GM23338 (cell line): ENCODE results near the gene GPR78. TPM values are rescaled to one million over a fixed set of nuclear protein-coding genes. Genes with fewer than 3 reads are reported as not detected.

Experiments
- ATAC-seq: fragments of 200-7000 bp; cut with Tn5 transposase; 3 replicates; pipeline ENCODE4 v1.9.1; 2020
- DNase-seq: peaks from one replicate; pipeline ENCODE4 v3.0.0-alpha.2; 2015; ENCODE audit warnings: low spot score
- H2AFZ ChIP-seq: fragments of 200-600 bp; sonication (generic); 2 replicates; pipeline ENCODE4 v1.8.0; 2016; ENCODE audit warnings: antibody characterized with exemption, mild to moderate bottlenecking, moderate library complexity
- H3F3A ChIP-seq: fragments of 200-600 bp; sonication (generic); replicated peaks from 2 replicates; pipeline ENCODE4 v1.8.0; 2017; ENCODE audit warnings: antibody characterized with exemption, mixed run types, low read depth
- H3K27ac ChIP-seq: fragments of 200-600 bp; sonication (generic); 2 replicates; pipeline ENCODE4 v1.6.1; 2016; ENCODE audit warnings: low read depth
- H3K27me3 ChIP-seq: fragments of 200-600 bp; sonication (generic); 2 replicates; pipeline ENCODE4 v1.8.0; 2016; ENCODE audit warnings: mild to moderate bottlenecking, mixed run types, moderate library complexity; ENCODE audit not compliant: insufficient read depth
- H3K36me3 ChIP-seq: fragments of 200-600 bp; sonication (generic); 2 replicates; pipeline ENCODE4 v1.8.0; 2016; ENCODE audit warnings: mild to moderate bottlenecking; ENCODE audit not compliant: insufficient read depth
- H3K4me1 ChIP-seq: fragments of 200-600 bp; sonication (generic); 2 replicates; pipeline ENCODE4 v1.8.0; 2016; ENCODE audit warnings: mild to moderate bottlenecking, moderate library complexity; ENCODE audit not compliant: insufficient read depth
- H3K4me2 ChIP-seq: fragments of 200-600 bp; sonication (generic); 2 replicates; pipeline ENCODE4 v1.7.1; 2017; ENCODE audit warnings: mixed run types
- H3K4me3 ChIP-seq: fragments of 200-600 bp; sonication (generic); 2 replicates; pipeline ENCODE4 v1.6.1; 2016; ENCODE audit warnings: mixed run types
- H3K79me2 ChIP-seq: fragments of 200-600 bp; sonication (generic); replicated peaks from 2 replicates; pipeline ENCODE4 v1.8.0; 2017; ENCODE audit warnings: mild to moderate bottlenecking; ENCODE audit not compliant: insufficient read depth
- H3K9me2 ChIP-seq: fragments of 200-600 bp; sonication (generic); 2 replicates; pipeline ENCODE4 v1.8.0; 2017; ENCODE audit not compliant: insufficient read depth
- H4K20me1 ChIP-seq: fragments of 200-600 bp; sonication (generic); replicated peaks from 2 replicates; pipeline ENCODE4 v1.8.0; 2017; ENCODE audit warnings: mild to moderate bottlenecking; ENCODE audit not compliant: insufficient read depth
- H3K27ac Mint-ChIP-seq: 2 replicates; pipeline ENCODE4 v1.8.0; 2020; ENCODE audit warnings: inconsistent platforms, mild to moderate bottlenecking, moderate library complexity, mixed read lengths
- H3K27me3 Mint-ChIP-seq: 3 replicates; pipeline ENCODE4 v1.8.0; 2022; ENCODE audit warnings: low read depth, mild to moderate bottlenecking, moderate library complexity, mixed read lengths, inconsistent platforms; ENCODE audit not compliant: insufficient read depth, poor library complexity
- H3K36me3 Mint-ChIP-seq: 3 replicates; pipeline ENCODE4 v1.8.0; 2021; ENCODE audit warnings: low read depth, mild to moderate bottlenecking, inconsistent platforms, moderate library complexity, mixed read lengths
- H3K4me1 Mint-ChIP-seq: 3 replicates; pipeline ENCODE4 v1.8.0; 2020; ENCODE audit warnings: mild to moderate bottlenecking, inconsistent platforms, mixed read lengths
- H3K4me3 Mint-ChIP-seq: 3 replicates; pipeline ENCODE4 v1.8.0; 2021; ENCODE audit warnings: moderate library complexity, mild to moderate bottlenecking, inconsistent platforms, mixed read lengths
- H3K9me3 Mint-ChIP-seq: 3 replicates; pipeline ENCODE4 v1.8.0; 2020; ENCODE audit warnings: moderate library complexity, mild to moderate bottlenecking, inconsistent platforms, mixed read lengths
- CREB1 ChIP-seq: fragments of 250-450 bp; sonication (Bioruptor Pico); IDR thresholded peaks from 2 replicates; pipeline ENCODE4 v1.5.0; 2020; ENCODE audit warnings: low read depth, mild to moderate bottlenecking, moderate library complexity
- CTCF ChIP-seq, 2 experiments: fragments of 200-600 bp in 1 of 2; sonication (generic) in 1 of 2; conservative IDR thresholded peaks; 2 replicates each; pipeline versions ENCODE4 v1.5.1 to v1.6.1; 2016 to 2017; ENCODE audit warnings: antibody characterized with exemption in 2 of 2, low read depth in 2 of 2, mild to moderate bottlenecking in 2 of 2, moderate library complexity in 1 of 2
- ETS1 ChIP-seq: IDR thresholded peaks from 2 replicates; pipeline ENCODE4 v1.6.1; 2016; ENCODE audit warnings: antibody characterized with exemption
- EZH2 ChIP-seq: fragments of 200-600 bp; sonication (generic); IDR thresholded peaks from one replicate; pipeline ENCODE4 v1.8.0; 2017; ENCODE audit warnings: antibody characterized with exemption, mild to moderate bottlenecking, low read depth; ENCODE audit not compliant: unreplicated experiment
- EZH2phosphoT487 ChIP-seq: fragments of 200-600 bp; sonication (generic); IDR thresholded peaks from one replicate; pipeline ENCODE4 v1.8.1; 2018; ENCODE audit warnings: antibody characterized with exemption; ENCODE audit not compliant: unreplicated experiment
- JUNB ChIP-seq: IDR thresholded peaks from one replicate; pipeline ENCODE4 v1.6.1; 2016; ENCODE audit warnings: antibody characterized with exemption; ENCODE audit not compliant: unreplicated experiment
- NANOG ChIP-seq: IDR thresholded peaks from 2 replicates; pipeline ENCODE4 v1.6.1; 2016; ENCODE audit warnings: antibody characterized with exemption, borderline replicate concordance
- POLR2AphosphoS5 ChIP-seq: IDR thresholded peaks from 2 replicates; pipeline ENCODE4 v1.6.1; 2016; ENCODE audit warnings: antibody characterized with exemption, low read depth
- REST ChIP-seq: IDR thresholded peaks from one replicate; pipeline ENCODE4 v1.6.1; 2018; ENCODE audit warnings: antibody characterized with exemption; ENCODE audit not compliant: unreplicated experiment
- STAT1 ChIP-seq: IDR thresholded peaks from one replicate; pipeline ENCODE4 v1.6.1; 2016; ENCODE audit warnings: antibody characterized with exemption; ENCODE audit not compliant: unreplicated experiment
- ZNF114 ChIP-seq: fragments of 250-450 bp; sonication (Bioruptor Pico); IDR thresholded peaks from 2 replicates; pipeline ENCODE4 v1.5.0; 2020; ENCODE audit warnings: mild to moderate bottlenecking, moderate library complexity
- ZNF331 ChIP-seq: fragments of 250-450 bp; sonication (Bioruptor Pico); IDR thresholded peaks from 2 replicates; pipeline ENCODE4 v1.5.0; 2020; ENCODE audit warnings: low read depth, mild to moderate bottlenecking, moderate library complexity
- ZNF462 ChIP-seq: fragments of 250-450 bp; sonication (Bioruptor Pico); IDR thresholded peaks from 2 replicates; pipeline ENCODE4 v1.5.0; 2020; ENCODE audit warnings: mild to moderate bottlenecking, moderate library complexity
- long read RNA-seq: library from polyadenylated mRNA; unstranded; transcript quantifications from one replicate; pipeline ENCODE4 v2.0.0, GENCODE V29; 2020; ENCODE audit not compliant: unreplicated experiment
- polyA plus RNA-seq: library from polyadenylated mRNA; unstranded; fragments of >200 nt; fragmentation: Nextera tagmentation; extraction: Ambion mirVana; gene quantifications from 2 replicates; pipeline ENCODE4 v1.2.1, GENCODE V29; 2016
- total RNA-seq: library from RNA; depleted of rRNA; stranded (reverse); fragments of >200 nt; shearing (Covaris generic); gene quantifications from 2 replicates; pipeline ENCODE4 v1.2.3, GENCODE V29; 2014; rRNA removed

GPR78 gene
- total RNA-seq (2.6 and 2.7 TPM in 2 replicates), polyA plus RNA-seq (0.82 and 0.83 TPM in 2 replicates)
- long read RNA-seq, partial matches to known transcripts, result 0 of 2 reads
- long read RNA-seq, other reads (novel, unspliced or antisense), result 2 of 2 reads

- H3K79me2 ChIP-seq, result no peaks in the 10 kb centered on the region
- TF ChIP-seq CREB1 (CRISPR knock-in tag) (0 out of 2 replicates have a peak, but pooled peaks have one; percentile 29), POLR2AphosphoS5 (no peak), EZH2phosphoT487 (no peak), EZH2 (no peak), ETS1 (no peak), STAT1 (no peak), ZNF462 (CRISPR knock-in tag) (no peak), ZNF114 (CRISPR knock-in tag) (no peak), NANOG (no peak), JUNB (no peak), CTCF (conservative IDR thresholded peaks at IDR 0.05; ENCODE audit: low read depth in 2 of 2) (no peak; a peak in 1 of 4 replicates), ZNF331 (CRISPR knock-in tag) (no peak), REST (peak; percentile 91)
- peak within 1 kb of the TSS; percentile 89 for H3K4me2 ChIP-seq
- peak within 1 kb of the TSS; percentile 69 for H2AFZ ChIP-seq
- DNase-seq (peak; percentile 95), ATAC-seq (peak; percentile 91)
- H3K36me3 Mint-ChIP-seq, result no peaks in the 10 kb centered on the region
- H3K4me3 ChIP-seq, result peak within 1 kb of the TSS; percentile 65
- 0 out of 2 replicates have a peak, but pooled peaks cover 2% of the 10 kb centered on the region for H3F3A ChIP-seq
- H3K27ac Mint-ChIP-seq, result no peak within 1 kb of the TSS
- H3K4me3 Mint-ChIP-seq, result peak within 1 kb of the TSS; percentile 65
- H3K4me1 ChIP-seq, result peaks cover 16% of the 10 kb centered on the region; the same call in 1 of the 2 replicates
- no peaks in the 10 kb centered on the region for H4K20me1 ChIP-seq
- H3K27ac ChIP-seq, result no peak within 1 kb of the TSS
- no peaks in the 10 kb centered on the region for H3K9me3 Mint-ChIP-seq
- H3K27me3 Mint-ChIP-seq, result peaks cover 37% of the 10 kb centered on the region
- H3K9me2 ChIP-seq, result no peaks in the 10 kb centered on the region
- H3K27me3 ChIP-seq, result peaks cover 13% of the 10 kb centered on the region
- H3K36me3 ChIP-seq, result no peaks in the 10 kb centered on the region
- peaks cover 39% of the 10 kb centered on the region for H3K4me1 Mint-ChIP-seq
These were observed at the start of gene GPR78 for GRCh38 chr4:8580321-8581093. Gene GPR78, plus strand, starts transcription at chr4:8580392. Its CDS starts 591 bp downstream, at chr4:8580983.
